ENCODE measurements around the gene GABRR3. TPM values are rescaled to one million over a fixed set of nuclear protein-coding genes. Genes with fewer than 3 reads are reported as not detected.

Gene GABRR3
- not detected for total RNA-seq
- not detected for total RNA-seq (2013)

GRCh38 chr3:98035208-98035607 is at the start of gene GABRR3:
Gene GABRR3, minus strand, starts transcription at chr3:98035315. Its CDS starts 328 bp downstream, at chr3:98034987.
- DNase-seq (no peak), ATAC-seq (no peak)
- Histone ChIP-seq H3K27me3 (ENCODE audit: control insufficient read depth, insufficient read depth, low read length) (peaks cover 2% of the 10 kb centered on the region), H3K27ac (ENCODE audit: low read length) (no peak within 1 kb of the TSS), H3K4me1 (ENCODE audit: control insufficient read depth, insufficient read depth, low read length) (no peaks in the 10 kb centered on the region), H3K9me3 (ENCODE audit: control insufficient read depth, insufficient read depth, low read length) (no peaks in the 10 kb centered on the region), H3K4me3 (ENCODE audit: low read length) (no peak within 1 kb of the TSS), H3K36me3 (ENCODE audit: control insufficient read depth, insufficient read depth, low read length) (no peaks in the 10 kb centered on the region)
- H3K27ac Mint-ChIP-seq: no peak within 1 kb of the TSS
- intact Hi-C loops (cut with micrococcal nuclease): no loop called here
- no peaks in the 10 kb centered on the region for H3K36me3 Mint-ChIP-seq
- H3K27me3 Mint-ChIP-seq (ENCODE audit: low read depth in 2 of 2): peaks cover 4 to 22% of the 10 kb centered on the region in 2 donors
- H3K4me1 Mint-ChIP-seq: peaks cover 7% of the 10 kb centered on the region in 2 donors
- H3K4me3 Mint-ChIP-seq: no peak within 1 kb of the TSS
- WGBS (ENCODE audit: insufficient coverage): 92% methylated on average over 1 of the region's 3 CpGs
- TF ChIP-seq CTCF (IDR thresholded peaks at IDR 0.05): no peak
- no peaks in the 10 kb centered on the region for H3K9me3 Mint-ChIP-seq

GRCh38 chr3:98073486-98073885 is 38.4 kb upstream of the GABRR3 start:
- TF ChIP-seq CTCF (IDR thresholded peaks at IDR 0.05): no peak
- Mint-ChIP-seq H3K4me3 (no peak overlapping the region), H3K4me1 (no peaks in the 10 kb centered on the region), H3K27me3 (ENCODE audit: low read depth in 2 of 2) (peaks cover 0 to 2% of the 10 kb centered on the region in 2 donors), H3K27ac (no peak overlapping the region), H3K9me3 (no peaks in the 10 kb centered on the region), H3K36me3 (no peaks in the 10 kb centered on the region)
- no peak overlapping the region for H3K27ac ChIP-seq (ENCODE audit: low read length)
- no peaks in the 10 kb centered on the region for H3K36me3 ChIP-seq (ENCODE audit: control insufficient read depth, insufficient read depth, low read length)
- DNase-seq: no peak
- WGBS (ENCODE audit: insufficient coverage): 38% methylated on average over 1 of the region's 1 CpG
- H3K27me3 ChIP-seq (ENCODE audit: control insufficient read depth, insufficient read depth, low read length): peaks cover 2% of the 10 kb centered on the region
- no peaks in the 10 kb centered on the region for H3K4me1 ChIP-seq (ENCODE audit: control insufficient read depth, insufficient read depth, low read length)
- ATAC-seq: no peak
- H3K9me3 ChIP-seq (ENCODE audit: control insufficient read depth, insufficient read depth, low read length): no peaks in the 10 kb centered on the region
- intact Hi-C loops (cut with micrococcal nuclease): no loop called here
- no peak overlapping the region for H3K4me3 ChIP-seq (ENCODE audit: low read length)

- ATAC-seq: no peak
- Mint-ChIP-seq H3K27me3 (ENCODE audit: low read depth in 2 of 2) (peaks cover 0 to 2% of the 10 kb centered on the region in 2 donors), H3K9me3 (no peaks in the 10 kb centered on the region), H3K36me3 (no peaks in the 10 kb centered on the region), H3K27ac (no peak overlapping the region), H3K4me3 (no peak overlapping the region), H3K4me1 (no peaks in the 10 kb centered on the region)
- no peaks in the 10 kb centered on the region for H3K4me1 ChIP-seq (ENCODE audit: control insufficient read depth, insufficient read depth, low read length)
- H3K4me3 ChIP-seq (ENCODE audit: low read length): no peak overlapping the region
- intact Hi-C loops (cut with micrococcal nuclease): no loop called here
- 60% methylated on average over 2 of the region's 2 CpGs for WGBS (ENCODE audit: insufficient coverage)
- H3K27me3 ChIP-seq (ENCODE audit: control insufficient read depth, insufficient read depth, low read length): peaks cover 2% of the 10 kb centered on the region
- DNase-seq: no peak
- no peaks in the 10 kb centered on the region for H3K9me3 ChIP-seq (ENCODE audit: control insufficient read depth, insufficient read depth, low read length)
- no peak overlapping the region for H3K27ac ChIP-seq (ENCODE audit: low read length)
- TF ChIP-seq CTCF (IDR thresholded peaks at IDR 0.05): no peak
- H3K36me3 ChIP-seq (ENCODE audit: control insufficient read depth, insufficient read depth, low read length): no peaks in the 10 kb centered on the region
Measured at GRCh38 chr3:98070840-98071239, 35.7 kb upstream of the GABRR3 start.

GRCh38 chr3:98068824-98069223 is 33.7 kb upstream of the GABRR3 start:
- no peak overlapping the region for H3K27ac ChIP-seq (ENCODE audit: low read length)
- TF ChIP-seq CTCF (IDR thresholded peaks at IDR 0.05): no peak
- no peak for DNase-seq
- H3K4me1 ChIP-seq (ENCODE audit: control insufficient read depth, insufficient read depth, low read length): no peaks in the 10 kb centered on the region
- H3K9me3 ChIP-seq (ENCODE audit: control insufficient read depth, insufficient read depth, low read length): no peaks in the 10 kb centered on the region
- 79% methylated on average over 1 of the region's 2 CpGs for WGBS (ENCODE audit: insufficient coverage)
- peaks cover 0 to 5% of the 10 kb centered on the region in 2 donors for H3K27me3 Mint-ChIP-seq (ENCODE audit: low read depth in 2 of 2)
- no peak overlapping the region for H3K4me3 ChIP-seq (ENCODE audit: low read length)
- no peaks in the 10 kb centered on the region for H3K9me3 Mint-ChIP-seq
- no peaks in the 10 kb centered on the region for H3K36me3 ChIP-seq (ENCODE audit: control insufficient read depth, insufficient read depth, low read length)
- no peaks in the 10 kb centered on the region for H3K36me3 Mint-ChIP-seq
- ATAC-seq: no peak
- H3K4me3 Mint-ChIP-seq: no peak overlapping the region
- H3K27me3 ChIP-seq (ENCODE audit: control insufficient read depth, insufficient read depth, low read length): peaks cover 2% of the 10 kb centered on the region
- intact Hi-C loops (cut with micrococcal nuclease): no loop called here
- no peak overlapping the region for H3K27ac Mint-ChIP-seq
- no peaks in the 10 kb centered on the region for H3K4me1 Mint-ChIP-seq

All from natural killer cell (primary cell).